GM13976 (cell line): Measurements from ENCODE around the gene FKBP7.
"Not testable (repeated sequence)": the region's sequence is repeated elsewhere in the genome, so short reads cannot be mapped to it uniquely, and the experiment has no call there.

Experiments used
- DNase-seq: peaks from one replicate; pipeline ENCODE4 v3.0.0; 2012; ENCODE audit warnings: low spot score
- in situ Hi-C: fragments of 300-500 bp; cut with MboI; formaldehyde crosslinking; loops from one replicate; pipeline ENCODE4 v1.12.0; 2022; ENCODE audit warnings: low sequenced_read_pairs, mixed read lengths, inconsistent platforms; ENCODE audit not compliant: unreplicated experiment
- TF ChIP-seq, protein P1 (sequence below): IDR thresholded peaks from 2 replicates; pipeline ENCODE4 v1.5.1; 2012; ENCODE audit warnings: borderline replicate concordance, mild to moderate bottlenecking; ENCODE audit not compliant: insufficient read depth; ENCODE audit errors: extremely low read depth, missing control alignments, control extremely low read depth

Gene FKBP7

DNA sequence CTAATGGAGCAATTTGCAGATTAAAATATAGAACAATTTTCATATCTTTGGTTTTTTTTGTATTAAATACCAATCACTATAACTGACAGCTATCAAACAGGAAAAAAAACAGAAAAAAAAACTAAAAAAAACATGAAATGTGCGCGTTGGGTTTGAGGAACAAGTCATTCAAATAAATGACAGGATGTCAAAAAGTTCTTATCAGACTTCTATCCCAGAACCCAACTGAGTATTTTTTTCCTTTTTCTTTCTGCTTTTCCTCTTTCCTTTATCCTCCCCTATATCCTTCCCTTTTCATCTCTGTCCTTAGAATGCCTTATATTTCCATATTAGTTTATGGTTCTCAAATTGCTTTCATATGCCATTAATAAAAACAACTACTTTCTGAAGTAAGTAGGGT lies 41.7 kb downstream of the FKBP7 start:
- DNase-seq: no peak
- TF ChIP-seq, protein P1, sequence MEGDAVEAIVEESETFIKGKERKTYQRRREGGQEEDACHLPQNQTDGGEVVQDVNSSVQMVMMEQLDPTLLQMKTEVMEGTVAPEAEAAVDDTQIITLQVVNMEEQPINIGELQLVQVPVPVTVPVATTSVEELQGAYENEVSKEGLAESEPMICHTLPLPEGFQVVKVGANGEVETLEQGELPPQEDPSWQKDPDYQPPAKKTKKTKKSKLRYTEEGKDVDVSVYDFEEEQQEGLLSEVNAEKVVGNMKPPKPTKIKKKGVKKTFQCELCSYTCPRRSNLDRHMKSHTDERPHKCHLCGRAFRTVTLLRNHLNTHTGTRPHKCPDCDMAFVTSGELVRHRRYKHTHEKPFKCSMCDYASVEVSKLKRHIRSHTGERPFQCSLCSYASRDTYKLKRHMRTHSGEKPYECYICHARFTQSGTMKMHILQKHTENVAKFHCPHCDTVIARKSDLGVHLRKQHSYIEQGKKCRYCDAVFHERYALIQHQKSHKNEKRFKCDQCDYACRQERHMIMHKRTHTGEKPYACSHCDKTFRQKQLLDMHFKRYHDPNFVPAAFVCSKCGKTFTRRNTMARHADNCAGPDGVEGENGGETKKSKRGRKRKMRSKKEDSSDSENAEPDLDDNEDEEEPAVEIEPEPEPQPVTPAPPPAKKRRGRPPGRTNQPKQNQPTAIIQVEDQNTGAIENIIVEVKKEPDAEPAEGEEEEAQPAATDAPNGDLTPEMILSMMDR: no peak
- in situ Hi-C loops: no loop called here

DNA sequence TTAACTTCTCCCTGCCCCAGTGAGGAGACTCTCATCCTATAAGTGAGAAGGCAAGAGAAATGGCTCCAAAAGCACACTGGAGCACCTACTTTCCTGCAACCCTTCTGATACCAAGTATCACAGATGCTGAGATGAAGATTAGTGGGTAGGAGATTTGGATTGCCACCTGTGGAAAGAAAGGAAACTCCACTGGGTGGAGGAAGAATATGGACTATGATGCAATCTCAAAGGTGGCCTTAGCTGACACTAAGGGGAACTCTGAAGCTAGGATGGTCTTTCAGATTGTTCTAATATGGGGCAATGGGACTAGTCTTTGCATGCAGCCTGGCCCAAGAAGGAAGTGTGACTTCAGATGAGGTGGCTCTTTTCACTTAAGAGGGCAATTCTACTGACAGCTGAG lies 49.1 kb downstream of the FKBP7 start:
- DNase-seq: no peak
- TF ChIP-seq, protein P1: no peak
- in situ Hi-C loops: no loop called here

GRCh38 chr2:178428396-178428806 lies 50.0 kb downstream of the FKBP7 start:
- DNase-seq: no peak
- in situ Hi-C loops: no loop called here
- TF ChIP-seq, protein P1: no peak

DNA sequence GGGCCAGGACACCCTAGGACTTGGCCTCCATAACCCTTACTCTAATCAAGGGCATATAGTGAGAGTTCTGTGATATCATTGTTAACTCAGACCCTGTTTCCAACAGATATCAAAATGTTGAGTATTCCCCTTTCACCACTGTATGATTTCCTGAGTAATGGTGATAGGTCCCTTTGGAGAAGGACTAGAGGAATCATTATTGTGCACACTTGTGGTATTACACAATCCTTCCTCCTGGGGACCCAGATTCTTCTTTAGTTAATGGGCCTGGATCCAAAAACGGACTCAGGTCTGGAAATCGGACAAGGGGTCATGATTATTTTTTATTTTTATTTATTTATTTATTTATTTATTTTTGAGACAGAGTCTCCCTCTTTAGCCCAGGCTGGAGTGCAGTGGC lies 50.9 kb downstream of the FKBP7 start:
- in situ Hi-C loops: no loop called here
- no peak for DNase-seq
- TF ChIP-seq, protein P1: no peak

GRCh38 chr2:178426388-178426787 lies 52.0 kb downstream of the FKBP7 start:
- in situ Hi-C loops: no loop called here
- TF ChIP-seq, protein P1: no peak
- DNase-seq: no peak

DNA sequence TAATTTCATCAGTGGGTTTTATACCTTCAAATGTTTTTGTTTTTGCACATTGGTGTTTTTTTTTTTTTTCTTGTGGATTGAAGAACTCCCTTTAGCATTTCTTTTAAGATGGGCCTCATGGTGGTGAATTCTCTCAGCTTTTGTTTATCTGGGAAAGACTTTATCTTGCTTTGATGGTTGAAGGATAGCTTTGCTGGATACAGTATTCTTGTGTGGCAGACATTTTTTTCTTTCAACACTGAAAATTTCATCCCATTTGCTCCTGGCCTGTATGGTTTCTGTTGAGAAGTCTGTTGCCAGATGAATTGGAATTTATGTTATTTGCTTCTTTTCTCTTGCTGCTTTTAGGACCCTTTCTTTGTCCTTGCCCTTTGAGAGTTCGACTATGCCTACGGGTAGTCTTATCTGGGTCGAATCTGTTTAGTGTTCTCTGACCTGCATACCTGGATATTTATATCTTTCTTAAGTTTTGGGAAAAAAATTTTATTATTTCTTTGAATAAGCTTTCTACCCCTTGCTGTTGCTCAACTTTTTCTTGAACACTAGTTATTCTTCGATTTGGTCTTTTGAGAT lies 53.1 kb downstream of the FKBP7 start:
- TF ChIP-seq, protein P1: no peak
- in situ Hi-C loops: no loop called here
- no peak for DNase-seq

GRCh38 chr2:178423746-178424145 lies 54.7 kb downstream of the FKBP7 start:
- not testable (repeated sequence) for DNase-seq
- in situ Hi-C loops: loop anchor here (25.0 kb wide), 1 partner anchor 311 kb away; the partner anchor contains the start of gene RBM45
